GM18873 (cell line): ENCODE data around the gene RAB3D.
"Not testable (repeated sequence)": the region's sequence is repeated elsewhere in the genome, so short reads cannot be mapped to it uniquely, and the experiment has no call there.

Experiments used
- ATAC-seq: cut with Tn5 transposase; IDR thresholded peaks from one replicate; pipeline ENCODE4 v1.9.1; 2021; ENCODE audit warnings: mild to moderate bottlenecking, moderate library complexity, moderate number of reproducible peaks; ENCODE audit not compliant: unreplicated experiment, low FRiP score

Gene RAB3D, protein sequence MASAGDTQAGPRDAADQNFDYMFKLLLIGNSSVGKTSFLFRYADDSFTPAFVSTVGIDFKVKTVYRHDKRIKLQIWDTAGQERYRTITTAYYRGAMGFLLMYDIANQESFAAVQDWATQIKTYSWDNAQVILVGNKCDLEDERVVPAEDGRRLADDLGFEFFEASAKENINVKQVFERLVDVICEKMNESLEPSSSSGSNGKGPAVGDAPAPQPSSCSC

DNA sequence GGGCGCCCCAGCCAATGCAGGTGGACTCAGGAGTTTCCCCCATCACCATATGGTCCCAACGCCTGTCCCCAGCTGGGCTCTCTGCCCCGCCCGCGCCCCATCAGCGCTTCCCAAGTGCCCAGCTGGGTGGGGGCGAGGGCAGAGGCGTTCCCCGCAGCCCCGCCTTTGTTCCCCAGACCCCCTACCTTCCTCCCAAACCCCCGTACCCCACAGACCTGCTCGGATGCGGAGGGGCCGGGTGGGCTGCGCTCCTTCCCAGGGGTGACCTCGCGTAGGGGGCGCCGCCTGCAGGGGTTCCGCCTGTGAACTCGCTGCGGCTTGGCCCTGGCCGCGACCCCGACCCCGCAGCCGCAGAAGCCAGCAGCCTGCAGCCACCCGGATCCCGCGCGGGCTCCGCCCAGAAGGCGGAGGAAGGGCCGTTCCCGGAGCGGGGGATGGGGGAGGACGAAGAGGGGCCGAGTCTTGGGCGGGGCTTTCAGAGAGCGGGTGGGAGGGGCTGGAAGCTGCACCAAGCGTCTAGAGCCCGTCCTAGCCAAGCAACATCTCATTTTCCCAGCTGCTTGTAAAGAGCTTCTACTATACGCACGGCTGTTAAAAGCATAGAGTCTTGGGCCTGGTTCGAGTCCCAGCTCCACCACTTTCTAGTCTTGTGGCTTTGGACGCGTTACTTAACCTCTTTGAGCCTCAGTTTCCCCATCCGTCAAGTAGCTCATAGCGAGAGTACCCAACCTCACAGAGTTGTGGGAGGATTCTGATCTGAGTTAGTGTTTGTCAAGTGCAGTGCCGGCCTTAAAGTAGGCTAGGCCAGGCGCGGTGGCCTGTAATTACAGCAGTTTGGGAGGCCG lies at the start of gene RAB3D:
TSS of gene RAB3D (minus strand) at position 404 of the 845 bp plus-strand sequence. CDS start 2,258 bp downstream, outside the sequence.
- no peak for ATAC-seq

DNA sequence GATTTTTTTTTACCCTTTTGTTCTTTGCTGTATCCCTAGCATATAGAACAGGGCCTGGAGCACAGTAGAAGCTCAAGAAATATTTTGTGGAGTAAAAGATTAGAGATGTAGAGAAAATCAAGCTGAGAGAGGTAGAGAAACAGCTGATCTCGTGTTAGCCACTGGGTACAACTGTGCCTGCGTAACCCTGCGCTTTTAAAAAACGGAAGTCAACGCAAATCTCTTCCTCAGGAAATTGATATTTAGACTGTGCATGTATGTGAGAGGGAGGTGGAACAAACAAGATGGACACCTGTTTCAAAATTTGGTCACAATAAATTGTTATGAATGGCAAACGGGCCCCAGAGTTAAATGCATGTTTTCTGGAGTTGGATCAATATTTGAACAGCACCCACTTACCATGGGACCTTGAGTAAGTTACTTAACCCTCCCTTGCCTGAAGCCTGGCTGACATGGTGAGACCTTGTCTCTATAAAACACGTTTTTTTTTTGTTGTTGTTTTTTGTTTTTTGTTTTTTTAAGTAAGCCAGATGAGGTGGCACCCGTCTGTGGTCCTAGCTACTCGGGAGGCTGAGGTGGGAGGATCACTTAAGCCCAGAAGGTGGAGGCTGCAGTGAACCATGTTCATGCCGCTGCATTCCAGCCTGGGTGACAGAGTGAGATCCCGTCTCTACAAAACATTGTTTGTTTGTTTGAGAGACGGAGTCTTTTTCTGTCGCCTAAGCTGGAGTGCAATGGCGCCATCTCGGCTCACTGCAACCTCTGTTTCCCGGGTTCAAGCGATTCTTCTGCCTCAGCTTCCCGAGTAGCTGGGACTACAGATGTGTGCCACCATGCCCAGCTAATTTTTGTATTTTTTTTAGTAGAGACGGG lies 47.9 kb upstream of the RAB3D start:
- no peak for ATAC-seq

DNA sequence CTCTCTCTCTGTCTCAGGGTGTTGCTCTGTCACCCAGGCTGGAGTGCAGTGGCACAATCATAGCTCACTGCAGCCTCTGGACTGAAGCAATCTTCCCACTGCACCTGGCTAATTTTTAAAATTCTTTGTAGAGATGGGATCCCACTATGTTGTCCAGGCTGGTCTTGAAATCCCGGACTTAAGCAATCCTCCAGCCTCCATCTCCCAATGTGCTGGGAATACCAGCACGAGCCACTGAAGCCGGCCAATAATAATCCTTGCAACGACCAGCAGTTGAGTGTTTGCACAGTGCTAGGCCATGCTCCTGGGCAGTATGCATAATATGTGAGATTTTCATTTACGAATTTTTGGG lies 45.3 kb upstream of the RAB3D start:
- ATAC-seq, result no peak

DNA sequence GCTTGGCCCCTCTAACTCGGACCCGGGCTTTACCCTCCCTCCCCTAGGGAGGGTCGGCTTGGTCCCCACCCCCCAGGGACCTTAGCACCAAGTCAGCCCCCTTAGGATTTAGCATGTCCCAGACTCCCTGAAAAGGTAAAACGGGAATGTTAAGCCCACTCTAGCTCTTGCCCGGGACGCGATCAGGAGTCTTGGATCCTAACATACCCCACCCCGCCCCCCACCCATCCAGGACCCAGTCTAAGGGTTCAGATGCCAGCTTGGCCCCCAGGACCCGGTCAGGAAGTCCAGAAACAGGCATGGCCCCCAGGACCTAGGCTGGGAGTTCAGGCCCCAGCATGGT lies 44.2 kb upstream of the RAB3D start:
- ATAC-seq, result no peak

DNA sequence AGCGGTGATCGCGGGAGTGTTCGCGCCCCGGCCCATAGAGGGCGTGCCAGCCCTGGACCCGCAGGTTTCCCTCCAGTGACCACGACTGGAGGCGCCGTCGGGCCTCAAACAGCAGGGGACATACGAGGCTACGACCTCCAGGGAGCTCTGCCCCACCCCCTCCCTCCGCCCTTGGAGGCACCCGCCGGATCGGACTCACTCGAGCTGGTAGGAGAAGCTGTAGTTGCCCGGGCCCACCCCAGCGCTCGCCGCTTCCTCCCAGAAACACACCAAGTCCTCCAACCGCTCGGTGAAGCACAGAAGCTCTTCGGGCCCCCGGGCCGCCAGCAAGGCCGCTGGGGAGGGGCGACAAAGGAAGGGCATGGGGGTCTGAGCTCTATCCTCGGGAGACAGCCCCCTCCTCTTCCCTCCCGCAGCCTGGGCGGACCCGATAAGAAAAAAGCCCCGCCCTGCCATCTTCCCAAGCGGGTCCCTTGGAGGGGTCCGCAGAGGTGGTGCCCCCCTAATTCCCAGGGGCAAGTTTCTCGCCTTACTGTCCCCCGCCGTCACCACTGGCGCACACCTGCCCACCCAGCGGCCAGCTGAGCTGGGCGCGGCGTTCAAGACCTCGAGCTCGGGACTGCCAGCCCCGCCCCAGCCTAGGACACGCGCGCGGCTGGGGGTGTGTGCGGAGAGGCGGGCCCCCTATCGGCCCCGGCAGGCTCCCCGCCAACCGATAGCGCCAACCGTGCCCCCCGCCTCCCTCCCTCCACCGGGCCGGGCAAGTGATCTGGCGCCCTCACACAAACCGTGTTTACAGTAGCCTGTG lies 43.6 kb upstream of the RAB3D start:
- ATAC-seq, result no peak

DNA sequence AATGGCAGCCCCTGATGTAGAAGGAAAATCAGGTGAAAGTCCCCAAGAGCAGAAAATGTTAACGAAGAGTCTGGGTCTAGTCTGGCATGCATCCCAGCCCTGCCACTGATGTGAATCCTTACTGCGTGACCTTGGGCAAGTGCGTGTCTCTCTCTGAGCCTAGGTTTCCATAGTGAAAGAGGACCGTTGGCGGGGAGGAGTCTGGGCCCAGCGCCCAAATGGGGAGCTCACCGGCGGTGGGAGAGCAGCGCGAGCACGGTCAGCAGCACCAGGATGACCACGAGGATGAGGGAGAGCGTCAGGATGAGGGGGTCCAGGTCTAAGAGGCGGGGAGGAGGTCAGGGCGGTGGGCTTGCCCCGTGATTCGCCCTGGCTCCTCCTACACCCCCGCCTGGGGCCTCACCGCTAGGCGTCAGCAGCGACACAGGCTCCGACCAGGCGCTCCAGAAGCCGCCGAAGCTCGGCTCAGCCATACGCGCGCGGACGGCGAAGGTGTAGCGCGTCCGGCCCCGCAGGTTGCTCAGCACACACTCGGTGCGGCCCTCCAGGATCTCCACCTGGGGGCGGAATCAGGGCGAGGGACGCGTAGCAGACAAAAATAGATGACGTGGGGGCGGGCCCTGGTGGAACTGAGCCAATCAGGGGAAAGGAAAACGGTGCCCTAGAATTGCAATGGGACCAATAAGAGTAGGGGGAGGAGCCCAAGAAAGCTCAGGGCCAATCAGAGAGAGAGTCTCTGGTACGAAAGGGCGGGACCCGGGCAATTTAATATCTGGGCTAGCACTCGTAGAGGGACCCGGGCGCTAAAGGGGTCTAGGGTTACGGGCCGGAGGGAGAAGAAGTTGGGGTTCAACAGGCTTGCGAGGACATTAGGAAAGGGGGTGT lies 41.4 kb upstream of the RAB3D start:
- ATAC-seq, result peak; percentile 79

DNA sequence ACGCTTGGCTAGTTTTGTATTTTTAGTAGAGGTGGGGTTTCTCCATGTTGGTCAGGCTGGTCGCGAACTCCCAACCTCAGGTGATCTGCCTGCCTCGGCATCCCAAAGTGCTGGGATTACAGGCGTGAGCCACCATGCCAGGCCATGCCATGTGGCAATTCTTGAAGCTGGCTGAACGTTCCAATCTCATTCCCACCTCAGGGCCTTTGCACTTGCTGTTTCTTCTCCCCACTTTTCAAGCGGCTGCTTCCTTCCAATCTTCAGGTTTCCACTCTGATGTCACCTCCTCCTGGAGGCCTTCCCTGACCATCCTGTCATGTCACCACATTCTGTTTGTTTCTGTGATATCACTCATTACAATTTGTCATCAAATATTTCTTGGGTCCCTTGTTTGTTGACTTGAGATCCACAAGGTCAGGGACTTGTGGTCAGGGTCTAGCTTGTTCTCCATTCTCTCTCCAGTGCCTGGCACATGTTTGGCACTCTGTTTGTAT lies 40.4 kb upstream of the RAB3D start:
- ATAC-seq, result no peak

DNA sequence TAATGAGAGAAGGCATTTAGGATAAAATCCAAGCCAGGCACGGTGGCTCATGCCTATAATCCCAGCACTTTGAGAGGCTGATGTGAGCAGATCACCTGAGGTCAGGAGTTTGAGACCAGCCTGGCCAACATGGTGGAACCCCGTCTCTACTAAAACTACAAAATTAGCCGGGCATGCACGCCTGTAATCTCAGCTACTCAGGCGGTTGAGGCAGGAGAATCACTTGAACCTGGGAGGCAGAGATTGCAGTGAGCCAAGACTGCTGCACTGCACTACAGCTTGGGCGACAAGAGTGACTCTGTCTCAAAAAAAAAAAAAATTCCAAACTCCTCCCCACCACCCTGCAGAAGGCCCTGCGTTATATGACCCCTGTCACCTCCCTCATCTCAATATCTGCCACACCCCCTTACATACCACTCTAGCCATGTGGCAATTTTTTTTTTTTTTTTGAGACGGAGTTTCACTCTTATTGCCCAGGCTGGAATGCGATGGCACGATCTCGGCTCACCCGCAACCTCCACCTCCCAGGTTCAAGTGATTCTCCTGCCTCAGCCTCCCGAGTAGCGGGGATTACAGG lies 39.9 kb upstream of the RAB3D start:
- ATAC-seq, result not testable (repeated sequence)

DNA sequence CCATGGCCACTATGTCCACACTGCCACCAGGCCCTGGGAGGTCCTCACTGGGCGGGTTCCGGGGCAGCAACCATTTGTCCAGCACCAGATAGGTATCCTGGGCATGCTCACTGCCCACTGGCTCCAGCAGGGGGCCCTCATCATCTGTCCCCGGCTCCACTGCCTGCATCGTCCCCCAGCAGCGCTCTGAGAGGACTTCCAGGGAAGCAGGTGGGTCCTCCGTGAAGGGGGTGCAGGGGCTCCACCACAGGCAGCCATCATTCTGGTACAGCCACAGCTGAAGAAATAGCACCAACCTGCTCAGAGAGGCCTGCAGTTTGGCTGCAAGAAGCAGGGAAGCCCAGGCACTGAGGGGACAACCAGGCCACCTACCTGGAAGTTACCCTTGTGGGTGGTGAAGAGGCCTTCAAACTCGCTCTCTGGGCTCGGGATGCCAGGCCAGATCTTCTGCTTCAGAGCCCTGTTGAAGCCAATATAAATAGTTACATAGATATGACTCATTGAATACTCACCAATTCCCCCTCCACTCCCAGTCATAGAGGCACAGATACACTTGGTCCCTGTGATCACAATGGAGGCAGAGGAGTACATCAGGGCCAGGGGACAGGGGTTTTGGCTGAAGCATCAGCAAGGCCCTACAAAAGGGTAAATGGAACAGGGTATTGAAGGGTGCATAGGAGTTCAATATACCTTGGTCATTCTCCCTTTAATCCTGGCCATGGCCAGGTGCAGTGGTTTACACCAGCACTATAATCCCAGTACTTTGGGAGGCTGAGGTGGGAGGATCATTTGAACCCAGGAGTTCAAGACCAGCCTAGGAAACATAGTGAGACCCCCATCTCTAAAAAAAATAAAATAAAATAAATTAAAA lies 39.1 kb upstream of the RAB3D start:
- ATAC-seq, result no peak

DNA sequence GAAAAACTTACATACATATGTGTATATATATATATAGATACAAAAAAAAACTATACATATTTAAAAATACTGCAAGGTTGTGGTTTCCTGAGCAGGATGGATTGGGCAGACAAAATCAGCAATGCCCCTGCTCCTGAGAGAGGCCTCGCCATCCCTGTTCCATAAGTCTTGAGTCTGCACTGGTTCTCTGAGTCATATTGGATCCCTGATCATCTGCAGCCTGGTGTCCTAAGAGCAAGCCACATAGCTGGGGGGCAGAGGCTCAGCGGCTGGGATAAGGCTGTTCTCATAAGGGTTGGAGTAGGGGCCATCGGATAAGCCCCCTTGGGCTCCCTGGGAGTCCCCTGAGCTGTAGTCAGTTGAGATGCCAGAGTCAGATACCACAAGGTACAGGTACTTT lies 38.3 kb upstream of the RAB3D start:
- no peak for ATAC-seq

DNA sequence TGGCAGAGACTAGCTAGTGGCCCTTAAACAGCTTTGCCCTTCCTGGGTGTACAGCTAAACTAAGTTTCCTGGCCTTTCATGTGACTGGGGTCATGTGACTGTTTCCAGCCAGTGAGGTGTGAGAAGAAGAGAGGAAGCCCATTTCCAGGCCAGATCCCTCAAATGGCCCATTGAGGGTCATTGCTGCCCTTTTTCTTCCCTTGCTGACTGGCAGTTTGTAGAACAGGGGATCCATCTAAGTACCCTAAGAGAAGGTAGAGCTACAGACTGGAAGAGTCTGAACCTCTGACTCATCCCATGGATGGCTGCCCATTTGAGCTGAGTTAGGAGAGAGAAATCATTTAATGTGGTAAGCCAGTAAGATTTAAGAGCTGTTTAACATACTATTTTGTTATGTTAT lies 37.8 kb upstream of the RAB3D start:
- ATAC-seq, result no peak

DNA sequence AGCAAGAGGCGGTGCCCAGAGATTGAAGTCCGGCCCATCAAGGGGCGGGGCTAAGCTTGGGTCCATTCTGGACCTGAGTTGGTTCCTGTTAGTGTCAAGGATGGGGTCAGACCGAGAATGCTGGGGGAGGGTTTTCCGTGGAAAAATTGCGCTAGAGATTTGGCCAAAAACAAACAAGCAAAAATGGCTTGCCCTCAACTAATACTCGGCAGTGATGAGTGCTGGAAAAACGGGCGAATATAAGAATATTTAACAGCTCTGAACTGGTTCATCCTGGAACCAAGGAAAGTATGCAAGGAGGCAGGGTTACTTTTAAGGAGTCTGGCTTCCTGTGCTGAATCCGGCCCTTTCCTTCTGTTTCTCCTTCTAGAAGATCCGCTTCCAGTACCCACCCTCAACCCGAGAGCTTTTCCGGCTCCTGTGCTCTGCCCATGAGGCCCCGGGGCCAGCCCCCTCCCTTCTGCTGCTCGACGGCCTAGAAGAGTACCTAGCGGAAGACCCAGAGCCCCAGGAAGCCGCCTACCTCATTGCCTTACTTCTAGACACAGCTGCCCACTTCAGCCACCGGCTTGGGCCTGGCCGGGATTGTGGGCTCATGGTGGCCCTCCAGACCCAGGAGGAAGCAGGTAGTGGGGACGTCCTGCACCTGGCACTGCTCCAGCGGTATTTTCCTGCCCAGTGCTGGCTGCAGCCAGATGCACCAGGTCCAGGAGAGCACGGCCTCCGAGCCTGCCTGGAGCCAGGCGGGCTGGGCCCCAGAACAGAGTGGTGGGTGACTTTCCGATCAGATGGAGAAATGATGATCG lies 35.9 kb upstream of the RAB3D start:
- no peak for ATAC-seq

DNA sequence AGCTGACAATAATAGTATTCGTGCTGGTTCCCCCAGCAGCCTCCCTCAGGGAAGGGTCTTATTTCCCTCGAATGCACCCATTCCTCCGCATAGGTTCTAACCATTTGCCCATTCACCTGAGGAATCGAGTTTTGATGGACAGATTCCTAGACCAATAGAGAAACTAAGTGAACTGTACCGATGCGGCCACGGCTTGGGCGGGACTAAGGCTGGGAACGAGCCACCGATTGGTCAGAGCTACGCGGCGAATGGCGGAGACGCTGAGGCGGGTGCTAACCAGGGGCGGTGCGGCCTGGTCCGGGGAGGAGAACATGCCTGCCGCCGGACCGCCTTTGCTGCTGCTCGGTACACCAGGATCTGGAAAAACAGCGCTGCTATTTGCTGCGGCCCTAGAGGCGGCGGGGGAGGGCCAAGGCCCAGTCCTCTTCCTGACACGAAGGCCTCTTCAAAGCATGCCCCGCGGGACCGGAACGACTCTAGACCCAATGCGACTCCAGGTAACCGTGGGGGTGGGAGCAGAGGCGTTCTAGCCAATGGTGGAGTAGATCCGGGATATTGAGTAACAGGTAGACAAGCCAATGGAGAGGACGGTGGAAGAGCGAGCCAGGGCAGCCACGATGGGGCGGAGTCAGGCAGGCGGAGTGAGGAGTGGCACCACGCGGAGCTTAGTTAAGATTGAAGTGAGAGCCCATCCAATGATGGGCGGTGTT lies 35.1 kb upstream of the RAB3D start, which contains the start of gene SWSAP1:
TSS of gene SWSAP1 (plus strand) at position 234 of the 710 bp plus-strand sequence. CDS start at position 249, 15 bp downstream.
- peak; percentile 90 for ATAC-seq

DNA sequence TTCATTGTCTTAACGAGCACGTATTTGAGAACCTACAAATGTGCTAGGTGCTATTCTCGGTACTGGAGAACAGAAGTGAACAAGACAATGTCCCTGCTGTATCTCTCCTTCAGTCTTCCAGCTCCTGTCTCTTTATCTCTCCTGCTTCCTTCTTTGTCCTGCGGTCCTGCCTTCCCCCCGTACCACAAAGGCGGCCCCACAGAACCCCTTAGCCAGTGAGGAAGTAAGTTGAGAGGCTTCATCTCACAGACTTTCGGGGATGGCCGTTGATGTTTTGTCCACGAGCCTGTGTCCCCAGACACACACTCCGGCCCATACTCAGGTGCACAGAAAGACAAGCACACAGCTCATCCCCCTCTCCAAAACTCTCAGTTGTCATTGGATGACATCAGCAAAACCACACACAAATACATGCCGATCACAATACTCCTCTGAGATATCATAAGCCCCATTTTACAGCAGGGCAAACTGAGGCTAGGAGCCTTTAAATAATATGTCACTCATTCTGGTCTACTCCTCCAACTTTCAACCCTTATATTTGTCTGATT lies 34.5 kb upstream of the RAB3D start:
- ATAC-seq, result no peak

DNA sequence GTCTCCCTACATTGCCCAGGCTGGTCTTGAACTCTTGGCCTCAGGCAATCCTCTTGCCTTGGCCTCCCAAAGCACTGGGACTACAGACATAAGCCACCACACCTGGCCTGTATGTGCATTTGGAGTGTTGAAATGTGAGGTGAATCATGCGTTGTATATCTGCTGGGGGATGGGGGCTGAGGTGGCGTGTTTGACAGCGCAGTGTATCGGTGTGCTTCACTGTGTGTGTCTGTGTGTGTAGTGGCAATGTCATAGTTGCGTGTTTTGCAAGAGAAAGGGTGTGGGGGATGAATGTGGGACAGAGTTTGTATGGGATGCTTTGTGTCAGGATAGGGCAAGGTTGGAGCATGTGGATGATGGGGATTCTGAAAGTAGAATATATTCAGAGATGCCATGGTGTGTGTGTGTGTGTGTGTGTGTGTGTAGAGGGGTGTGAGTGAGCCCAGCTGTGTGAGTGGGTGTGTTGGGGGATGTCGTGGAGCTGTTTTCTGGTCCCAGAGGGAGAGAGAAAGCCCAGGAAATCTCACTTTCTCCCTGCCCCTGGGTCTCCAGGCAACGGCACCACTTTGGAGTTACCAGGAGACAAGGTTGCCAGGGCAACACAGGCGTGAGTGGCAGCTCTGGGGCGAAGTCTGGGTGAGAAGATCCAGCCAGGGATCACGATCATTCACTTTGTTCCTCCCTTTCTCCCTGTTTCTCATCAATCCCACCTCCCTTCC lies 33.9 kb upstream of the RAB3D start:
- ATAC-seq, result no peak

DNA sequence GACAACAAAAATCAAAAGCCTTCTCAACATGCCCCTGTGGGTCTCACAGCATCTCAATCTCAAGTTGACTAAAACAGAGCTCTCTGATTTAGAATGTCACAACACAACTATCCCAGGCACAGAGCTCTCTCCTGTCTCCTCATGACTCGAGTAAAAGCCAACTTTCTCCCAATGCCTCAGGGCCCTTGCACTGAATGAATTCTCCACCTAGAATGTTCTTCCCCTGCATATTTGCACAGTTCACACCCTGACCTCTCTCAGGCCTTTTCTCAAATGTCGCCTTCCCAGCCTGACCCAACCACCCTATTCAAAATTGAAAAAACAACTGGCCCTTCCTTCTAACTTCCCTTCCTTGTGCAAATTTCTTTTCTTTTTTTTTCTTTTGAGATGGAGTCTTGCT lies 31.3 kb upstream of the RAB3D start:
- no peak for ATAC-seq
